HG02759 (cell line): ENCODE data around the gene CYP27B1.
"Not testable (repeated sequence)": the region's sequence is repeated elsewhere in the genome, so short reads cannot be mapped to it uniquely, and the experiment has no call there.

Experiments
- ATAC-seq: cut with Tn5 transposase; IDR thresholded peaks from one replicate; pipeline ENCODE4 v1.9.1; 2021; ENCODE audit warnings: mild to moderate bottlenecking, moderate library complexity; ENCODE audit not compliant: unreplicated experiment

CYP27B1 gene

GRCh38 chr12:57793920-57794319 lies 27.0 kb upstream of the CYP27B1 start:
- ATAC-seq, result no peak

- no peak for ATAC-seq
Measured at GRCh38 chr12:57783861-57784260, 17.0 kb upstream of the CYP27B1 start.

- no peak for ATAC-seq
Measured at GRCh38 chr12:57783466-57783801, 16.6 kb upstream of the CYP27B1 start.

- ATAC-seq, result peak; percentile 86
Measured at GRCh38 chr12:57782608-57783465, 16.0 kb upstream of the CYP27B1 start, which contains the start of gene TSFM. TSFM (plus strand) TSS chr12:57782787; CDS start chr12:57782802, 15 bp downstream.

GRCh38 chr12:57782243-57782607 lies 15.3 kb upstream of the CYP27B1 start:
- no peak for ATAC-seq

GRCh38 chr12:57781801-57782200 lies 14.9 kb upstream of the CYP27B1 start:
- no peak for ATAC-seq

- ATAC-seq, result no peak
Measured at GRCh38 chr12:57781244-57781643, 14.4 kb upstream of the CYP27B1 start.

- no peak for ATAC-seq
Measured at GRCh38 chr12:57780284-57780897, 13.5 kb upstream of the CYP27B1 start.

GRCh38 chr12:57779736-57780135 lies 12.9 kb upstream of the CYP27B1 start:
- no peak for ATAC-seq

GRCh38 chr12:57777911-57778310 lies 11.0 kb upstream of the CYP27B1 start:
- no peak for ATAC-seq

- no peak for ATAC-seq
Measured at GRCh38 chr12:57777367-57777766, 10.5 kb upstream of the CYP27B1 start.

GRCh38 chr12:57776247-57776587 lies 9.3 kb upstream of the CYP27B1 start:
- ATAC-seq, result no peak

GRCh38 chr12:57775563-57776246 lies 8.8 kb upstream of the CYP27B1 start:
- no peak for ATAC-seq

GRCh38 chr12:57775044-57775443 lies 8.2 kb upstream of the CYP27B1 start:
- ATAC-seq, result no peak

- not testable (repeated sequence) for ATAC-seq
Measured at GRCh38 chr12:57774634-57775033, 7.8 kb upstream of the CYP27B1 start.

- no peak for ATAC-seq
Measured at GRCh38 chr12:57772429-57773322, 5.8 kb upstream of the CYP27B1 start, which contains the start of gene EEF1AKMT3. EEF1AKMT3 (plus strand) TSS chr12:57772614; CDS start chr12:57772725, 111 bp downstream.

- peak; percentile 82 for ATAC-seq
Measured at GRCh38 chr12:57771873-57772428, 5.1 kb upstream of the CYP27B1 start, which contains the start of gene METTL1. METTL1 (minus strand) TSS chr12:57772105; CDS start chr12:57772083, 22 bp downstream.

- peak; percentile 79 for ATAC-seq
Measured at GRCh38 chr12:57771236-57771872, 4.5 kb upstream of the CYP27B1 start.

GRCh38 chr12:57770734-57771133 lies 3.9 kb upstream of the CYP27B1 start:
- ATAC-seq, result no peak

GRCh38 chr12:57769594-57769993 lies 2.7 kb upstream of the CYP27B1 start:
- no peak for ATAC-seq
